Activated CD8-positive, alpha-beta memory T cell treated with anti-CD3 and anti-CD28 coated beads, Interleukin-2, amount 50 U/mL, for 48 hours (primary cell): ENCODE results near the gene LPA.
"Not testable (repeated sequence)": the region's sequence is repeated elsewhere in the genome, so short reads cannot be mapped to it uniquely, and the experiment has no call there.

ENCODE experiments used
- DNase-seq: peaks from one replicate; pipeline ENCODE4 v3.0.0-alpha.2; 2020

Gene LPA

GRCh38 chr6:160662842-160663241 is 1.2 kb downstream of the LPA start:
- no peak for DNase-seq

GRCh38 chr6:160662429-160662828 is 1.6 kb downstream of the LPA start:
- no peak for DNase-seq

GRCh38 chr6:160661216-160661615 is 2.9 kb downstream of the LPA start:
- DNase-seq: no peak

DNA sequence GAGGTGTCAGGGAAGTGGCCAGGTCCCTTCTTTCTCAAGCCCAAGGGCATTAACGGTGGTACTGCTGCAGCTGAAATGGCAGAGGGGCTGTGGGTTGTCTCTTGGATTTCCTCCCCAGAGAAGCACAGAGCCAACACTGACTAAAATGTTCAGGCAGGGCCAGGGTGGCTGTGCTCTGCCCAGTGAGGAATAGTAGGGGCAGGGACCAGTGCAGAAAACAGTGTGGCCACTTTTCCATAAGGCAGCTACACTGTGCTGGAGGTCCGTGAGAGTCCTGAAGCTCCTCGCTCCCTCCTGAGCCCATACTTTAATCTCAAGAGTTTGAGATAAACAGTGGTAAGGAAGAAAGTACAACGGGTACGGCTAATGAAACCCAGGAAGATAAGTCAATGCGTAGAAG is 4.5 kb downstream of the LPA start:
- DNase-seq: no peak

- DNase-seq: no peak
Measured at GRCh38 chr6:160634706-160635105, 29.4 kb downstream of the LPA start.

GRCh38 chr6:160595838-160596832 is 67.9 kb downstream of the LPA start:
- DNase-seq: no peak

DNA sequence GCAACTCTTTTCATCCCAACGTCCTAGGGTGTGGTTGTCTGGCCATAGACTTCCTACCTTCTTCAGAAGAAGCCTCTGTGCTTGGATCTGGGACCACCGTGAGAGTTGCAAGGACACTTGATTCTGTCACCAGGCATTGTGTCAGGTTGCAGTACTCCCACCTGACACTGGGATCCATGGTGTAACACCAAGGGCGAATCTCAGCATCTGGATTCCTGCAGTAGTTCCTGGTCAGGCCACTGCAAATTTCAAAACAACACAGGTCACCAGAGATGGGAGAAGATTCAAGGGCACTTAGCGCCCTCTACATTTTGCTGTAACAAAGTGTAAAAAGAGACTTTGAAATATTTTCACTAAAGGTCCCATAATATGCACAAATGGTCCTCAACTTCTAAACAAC is 68.8 kb downstream of the LPA start:
- DNase-seq: not testable (repeated sequence)

- DNase-seq: no peak
Measured at GRCh38 chr6:160586374-160586773, 77.7 kb downstream of the LPA start.

- DNase-seq: no peak
Measured at GRCh38 chr6:160583794-160584193, 80.3 kb downstream of the LPA start.

DNA sequence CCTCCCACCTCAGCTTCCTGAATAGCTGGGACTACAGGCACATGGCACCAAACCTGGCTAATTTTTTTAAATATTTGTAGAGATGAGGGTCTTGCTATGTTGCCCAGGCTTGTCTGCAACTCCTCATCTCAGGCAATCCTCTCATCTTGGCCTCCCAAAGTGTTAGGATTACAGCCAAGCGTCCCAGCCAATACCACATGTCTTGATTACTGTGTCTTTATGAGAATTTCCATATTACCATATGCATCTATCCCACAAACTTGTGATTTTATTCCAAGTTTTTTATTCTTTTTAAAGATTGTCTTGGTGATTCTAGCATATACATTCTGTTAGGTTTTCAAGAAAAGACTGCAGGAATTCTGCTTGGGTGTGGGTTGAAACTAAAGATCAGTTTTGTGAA is 82.7 kb downstream of the LPA start:
- no peak for DNase-seq

DNA sequence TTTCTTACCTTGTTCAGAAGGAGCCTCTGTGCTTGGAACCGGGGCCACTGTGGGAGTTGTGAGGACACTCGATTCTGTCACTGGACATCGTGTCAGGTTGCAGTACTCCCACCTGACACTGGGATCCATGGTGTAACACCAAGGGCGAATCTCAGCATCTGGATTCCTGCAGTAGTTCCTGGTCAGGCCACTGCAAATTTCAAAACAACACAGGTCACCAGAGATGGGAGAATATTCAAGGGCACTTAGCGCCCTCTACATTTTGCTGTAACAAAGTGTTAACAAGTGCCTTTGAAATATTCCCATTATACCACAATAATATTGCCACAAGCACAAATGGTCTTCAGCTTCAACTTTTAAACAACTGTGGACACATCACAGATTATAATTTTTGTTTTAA is 85.6 kb downstream of the LPA start:
- DNase-seq: not testable (repeated sequence)

GRCh38 chr6:160573943-160574342 is 90.1 kb downstream of the LPA start:
- no peak for DNase-seq

- not testable (repeated sequence) for DNase-seq
Measured at GRCh38 chr6:160571201-160571600, 92.9 kb downstream of the LPA start.

DNA sequence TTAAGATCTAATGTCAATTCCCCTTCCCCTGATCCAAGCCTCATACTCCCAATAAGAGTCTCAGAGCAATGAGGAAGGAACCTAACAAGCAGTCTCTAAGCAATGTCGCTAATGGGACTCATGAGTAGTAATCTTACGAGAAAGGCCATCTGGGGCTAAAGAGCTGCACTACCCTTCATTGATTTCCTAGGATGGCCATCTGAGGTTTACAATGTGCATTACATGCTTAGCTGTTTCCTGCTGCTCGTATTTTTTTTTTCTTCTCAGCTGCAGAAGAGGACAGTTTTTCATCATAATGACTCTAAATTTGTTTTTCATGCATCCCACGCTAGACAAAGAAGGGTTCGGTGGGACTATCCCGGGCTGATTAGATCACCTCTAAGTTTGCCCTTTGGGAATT is 119.3 kb downstream of the LPA start:
- no peak for DNase-seq

GRCh38 chr6:160535270-160535669 is 128.8 kb downstream of the LPA start:
- no peak for DNase-seq

DNA sequence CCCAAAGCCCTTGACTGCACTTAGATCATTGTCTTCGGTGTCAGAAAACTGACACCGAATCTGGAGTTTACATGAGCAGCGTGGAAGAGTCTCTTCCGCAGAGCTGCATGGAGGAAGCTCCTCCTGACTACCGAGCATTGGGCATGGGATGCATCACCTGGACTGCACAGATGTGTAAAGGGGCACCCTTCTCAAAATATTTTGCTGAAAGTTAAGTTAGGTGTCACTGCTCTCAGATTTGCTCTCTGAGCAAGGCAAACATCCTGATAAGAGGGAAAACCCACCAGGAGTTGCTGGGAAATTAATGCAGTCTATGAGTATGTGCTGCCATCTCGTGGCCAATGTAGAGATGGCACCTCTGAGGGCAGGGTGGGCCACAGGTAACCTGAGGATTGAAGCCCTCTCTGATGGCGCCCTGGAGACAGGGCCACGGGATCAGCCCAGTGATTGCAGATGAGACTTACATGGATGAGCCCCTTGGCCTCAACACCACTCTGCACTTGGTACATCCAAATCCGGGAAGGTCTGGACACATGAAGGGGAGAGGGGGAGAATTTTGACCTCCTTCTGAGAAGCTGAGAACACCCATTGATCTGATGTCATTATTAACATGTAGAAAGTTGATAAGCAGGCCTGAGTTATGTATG is 129.9 kb downstream of the LPA start:
- peak; percentile 84 for DNase-seq

GRCh38 chr6:160532315-160532714 is 131.8 kb downstream of the LPA start:
- no peak for DNase-seq

- no peak for DNase-seq
Measured at GRCh38 chr6:160531826-160532225, 132.2 kb downstream of the LPA start.

DNA sequence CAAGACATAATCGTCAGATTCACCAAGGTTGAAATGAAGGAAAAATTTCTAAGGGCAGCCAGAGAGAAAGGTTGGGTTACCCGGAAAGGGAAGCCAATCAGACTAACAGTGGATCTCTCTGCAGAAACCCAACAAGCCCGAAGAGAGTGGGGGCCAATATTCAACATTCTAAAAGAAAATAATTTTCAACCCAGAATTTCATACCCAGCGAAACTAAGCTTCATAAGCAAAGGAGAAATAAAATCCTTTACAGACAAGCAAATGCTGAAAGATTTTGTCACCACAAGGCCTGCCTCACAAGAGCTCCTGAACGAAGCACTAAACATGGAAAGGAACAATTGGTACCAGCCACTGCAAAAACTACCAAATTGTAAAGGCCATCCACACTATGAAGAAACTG is 134.6 kb downstream of the LPA start:
- DNase-seq: not testable (repeated sequence)

- no peak for DNase-seq
Measured at GRCh38 chr6:160523223-160523622, 140.9 kb downstream of the LPA start.

DNA sequence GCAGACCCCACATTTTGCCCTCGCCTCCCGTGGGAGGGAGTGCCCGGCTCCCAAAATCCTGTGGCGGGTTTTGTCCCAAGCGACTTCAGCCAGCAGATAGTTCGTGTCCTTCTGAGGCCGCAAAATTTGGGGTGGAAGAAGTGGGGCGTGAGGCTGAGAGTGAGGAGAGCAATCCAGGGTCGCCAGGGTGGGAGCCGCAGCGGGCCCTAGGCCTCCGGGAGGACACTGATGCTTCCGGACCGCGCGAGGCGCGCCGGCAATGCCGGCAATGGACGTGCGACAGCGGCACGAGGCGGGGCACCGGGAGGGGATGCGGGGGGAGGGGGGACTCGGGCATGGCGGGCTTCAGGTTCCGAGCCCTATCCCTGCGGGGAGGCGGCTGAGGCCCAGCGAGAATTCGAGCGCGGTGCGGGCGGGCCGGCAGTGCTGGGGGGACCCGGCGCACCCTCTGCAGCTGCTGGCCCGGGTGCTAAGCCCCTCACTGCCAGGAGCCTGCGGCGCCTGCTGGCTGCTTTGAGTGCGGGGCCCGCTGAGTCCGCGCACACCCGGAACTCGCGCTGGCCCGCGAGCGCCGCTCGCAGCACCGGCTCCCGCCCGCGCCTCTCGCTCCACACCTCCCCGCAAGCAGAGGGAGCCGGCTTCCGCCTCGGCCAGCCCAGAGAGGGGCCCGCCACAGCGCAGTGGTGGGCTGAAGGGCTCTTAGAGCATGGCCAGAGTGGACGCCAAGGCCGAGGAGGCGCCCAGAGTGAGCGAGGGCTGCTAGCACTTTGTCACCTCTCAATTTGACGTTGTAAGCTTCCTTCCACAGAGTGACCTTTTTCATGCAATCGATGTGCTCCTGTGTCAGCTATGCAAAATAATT is 143.8 kb downstream of the LPA start:
- DNase-seq: peak; percentile 92

DNA sequence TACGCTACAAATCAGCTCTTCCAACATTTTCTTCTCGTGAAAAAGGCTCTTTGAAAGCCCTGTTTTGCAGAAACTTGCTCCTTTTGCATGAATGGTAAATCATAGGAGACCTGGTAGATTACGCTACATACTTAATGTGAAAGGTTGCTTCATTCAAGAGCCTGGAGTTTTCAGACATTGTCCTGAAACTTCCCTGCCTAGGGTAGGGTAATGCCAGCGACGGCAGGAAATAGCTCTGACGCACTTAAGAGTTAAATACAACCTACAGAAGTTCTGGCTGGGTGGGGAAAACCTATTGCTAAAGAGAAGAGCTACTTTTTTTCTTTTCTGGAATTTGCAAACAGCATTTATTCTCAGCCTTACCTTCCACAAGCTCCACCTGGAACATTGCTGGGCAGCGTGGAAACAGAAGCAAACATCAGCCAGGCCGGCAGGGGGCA is 144.5 kb downstream of the LPA start:
- DNase-seq: no peak

DNA sequence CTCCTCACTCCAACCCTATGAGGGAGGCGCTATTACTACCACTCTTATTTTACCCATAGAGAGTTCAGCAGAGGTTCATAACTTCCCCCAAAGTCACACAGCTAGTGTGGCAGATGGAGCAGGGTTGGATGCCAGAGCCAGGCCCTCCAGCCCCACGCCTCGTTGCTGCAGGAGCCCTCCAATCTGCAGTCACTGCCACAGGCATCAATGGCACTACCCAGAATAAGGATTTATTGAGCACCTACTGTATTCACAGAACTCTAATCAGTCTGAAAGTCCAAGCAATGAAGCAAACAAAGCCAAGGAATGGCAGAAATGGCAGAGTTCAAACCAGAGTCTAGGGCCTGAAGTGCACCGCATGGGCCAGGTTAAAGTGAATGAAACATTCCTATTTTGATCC is 144.9 kb downstream of the LPA start:
- no peak for DNase-seq
